Stimulated activated CD4-positive, alpha-beta T cell treated with anti-CD3 and anti-CD28 coated beads, TNF-alpha, amount 100 ng/mL, for 48 hours (primary cell): ENCODE results near the gene CNN3.

ENCODE experiments used
- DNase-seq, 3 donors: peaks; one replicate each; pipeline ENCODE4 v3.0.0-alpha.2; 2020; ENCODE audit warnings: low read depth in 3 of 3

CNN3 gene

GRCh38 chr1:94922761-94923331, 4.1 kb downstream of the CNN3 start:
- DNase-seq: no peak

- DNase-seq: no peak
Observed at GRCh38 chr1:94921977-94922376, 4.9 kb downstream of the CNN3 start.

GRCh38 chr1:94920061-94920460, 6.8 kb downstream of the CNN3 start:
- no peak for DNase-seq

GRCh38 chr1:94919241-94920030, 7.5 kb downstream of the CNN3 start:
- DNase-seq: no peak

GRCh38 chr1:94917251-94917650, 9.7 kb downstream of the CNN3 start:
- no peak for DNase-seq

GRCh38 chr1:94912263-94913184, 14.4 kb downstream of the CNN3 start:
- DNase-seq: no peak

GRCh38 chr1:94909486-94909885, 17.4 kb downstream of the CNN3 start:
- DNase-seq: no peak

GRCh38 chr1:94908965-94909364, 17.9 kb downstream of the CNN3 start:
- DNase-seq: no peak

- DNase-seq: no peak
Observed at GRCh38 chr1:94908190-94908589, 18.7 kb downstream of the CNN3 start.

GRCh38 chr1:94907136-94907535, 19.8 kb downstream of the CNN3 start:
- DNase-seq: no peak

- no peak for DNase-seq
Observed at GRCh38 chr1:94906382-94906781, 20.5 kb downstream of the CNN3 start.

- DNase-seq: no peak
Observed at GRCh38 chr1:94905207-94905606, 21.7 kb downstream of the CNN3 start.

- DNase-seq: no peak
Observed at GRCh38 chr1:94903280-94904009, 23.5 kb downstream of the CNN3 start.

- no peak for DNase-seq
Observed at GRCh38 chr1:94901841-94902240, 25.1 kb downstream of the CNN3 start.

- no peak for DNase-seq
Observed at GRCh38 chr1:94899756-94900155, 27.2 kb downstream of the CNN3 start.

GRCh38 chr1:94898491-94899385, 28.2 kb downstream of the CNN3 start:
- DNase-seq: no peak

GRCh38 chr1:94895518-94895917, 31.4 kb downstream of the CNN3 start:
- DNase-seq: no peak

- no peak for DNase-seq
Observed at GRCh38 chr1:94894630-94895029, 32.3 kb downstream of the CNN3 start.

- DNase-seq: no peak
Observed at GRCh38 chr1:94892604-94893254, 34.2 kb downstream of the CNN3 start.

- DNase-seq: no peak
Observed at GRCh38 chr1:94888201-94888600, 38.7 kb downstream of the CNN3 start.
